Small intestine (tissue), 7 donors: ENCODE results near the gene DACH1. TPM values are rescaled to one million over a fixed set of nuclear protein-coding genes. Genes with fewer than 3 reads are reported as not detected.

Experiments
- DNase-seq, 2 donors: peaks; one replicate each; pipeline versions ENCODE4 v3.0.0 to v3.0.0-alpha.2; 2013
- FAIRE-seq: peaks from 2 replicates; lab custom pipeline; 2012; peaks lifted over from hg19 to GRCh38; lab: Jason Lieb, UNC
- H3K27ac ChIP-seq, 3 donors: one replicate each; pipeline ENCODE4 v1.5.1; 2013; ENCODE audit warnings: low read length in 2 of 3, mild to moderate bottlenecking in 2 of 3, control low read depth in 1 of 3, inconsistent platforms in 1 of 3, low read depth in 1 of 3, moderate library complexity in 1 of 3
- H3K27me3 ChIP-seq, 3 donors: one replicate each; pipeline ENCODE4 v1.6.1; 2013; ENCODE audit warnings: low read length in 3 of 3, inconsistent platforms in 1 of 3; ENCODE audit not compliant: control insufficient read depth in 3 of 3, insufficient read depth in 3 of 3
- H3K36me3 ChIP-seq, 3 donors: one replicate each; pipeline ENCODE4 v1.6.1; 2013; ENCODE audit warnings: low read length in 3 of 3, inconsistent platforms in 1 of 3, low read depth in 1 of 3, mild to moderate bottlenecking in 1 of 3, moderate library complexity in 1 of 3; ENCODE audit not compliant: control insufficient read depth in 3 of 3, insufficient read depth in 2 of 3
- H3K4me1 ChIP-seq, 3 donors: one replicate each; pipeline ENCODE4 v1.6.1; 2013; ENCODE audit warnings: low read length in 2 of 3, inconsistent platforms in 1 of 3, low read depth in 1 of 3, mild to moderate bottlenecking in 1 of 3, moderate library complexity in 1 of 3; ENCODE audit not compliant: control insufficient read depth in 3 of 3, insufficient read depth in 2 of 3
- H3K4me3 ChIP-seq, 3 donors: one replicate each; pipeline ENCODE4 v1.5.1; 2013; ENCODE audit warnings: low read length in 3 of 3, control low read depth in 1 of 3, inconsistent platforms in 1 of 3, low read depth in 1 of 3, mild to moderate bottlenecking in 1 of 3, moderate library complexity in 1 of 3
- H3K9me3 ChIP-seq, 2 donors: one replicate each; pipeline ENCODE4 v1.6.1; 2013; ENCODE audit warnings: low read depth in 1 of 2, low read length in 1 of 2; ENCODE audit not compliant: control insufficient read depth in 2 of 2, insufficient read depth in 1 of 2
- WGBS, 3 donors: extraction: QIAGEN DNeasy Blood & Tissue Kit; methylation state at CpG; one replicate each; pipeline ENCODE4 v1.1.7; 2013; 5-methylcytosine and 5-hydroxymethylcytosine counted together
- polyA plus RNA-seq, 4 donors: library from polyadenylated mRNA; stranded (reverse) in 3 of 4; unstranded in 1 of 4; fragments of 200-250 nt in 3 of 4; fragments of 120-200 nt in 1 of 4; gene quantifications; one replicate each; pipeline versions ENCODE4 v1.2.1 to v1.2.3, GENCODE V29; 2013
- donor health status: healthy with polysubstance abuse.
- donor health status: control.
- donor health status: control.
- donor health status: Bipolar disorder and iron deficiency.
- donor health status: healthy.

Gene DACH1
- polyA plus RNA-seq, 4 donors: 1.8 to 30.2 (median 4.3) TPM

DNA sequence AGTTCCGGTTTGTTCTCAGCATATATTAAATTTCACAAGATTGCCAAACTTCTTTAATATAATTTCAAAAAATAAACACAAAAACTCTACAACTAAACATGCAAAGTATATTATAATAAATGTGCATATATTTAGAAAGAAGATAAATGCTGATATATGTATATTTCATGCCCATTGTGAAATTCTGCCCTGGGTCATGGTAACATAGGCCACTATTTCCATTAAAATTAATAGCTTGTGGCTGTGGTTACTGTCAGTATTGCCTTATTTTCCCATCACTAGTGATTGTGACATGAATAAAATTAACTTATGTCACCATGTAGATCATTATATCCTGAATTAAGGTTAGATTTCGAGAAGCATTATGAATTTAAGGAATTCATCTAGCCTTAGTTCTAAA is 410.9 kb downstream of the DACH1 start:
- Histone ChIP-seq H3K4me3 (no peak overlapping the region), H3K36me3 (peaks cover 0 to 5% (median 0%) of the 10 kb centered on the region in 3 donors), H3K4me1 (no peaks in the 10 kb centered on the region), H3K27ac (no peak overlapping the region), H3K27me3 (no peaks in the 10 kb centered on the region), H3K9me3 (no peaks in the 10 kb centered on the region)
- FAIRE-seq: no peak
- 81 to 92% (median 81%) methylated on average over 2 of the region's 2 CpGs for WGBS, 3 donors
- no peak for DNase-seq

DNA sequence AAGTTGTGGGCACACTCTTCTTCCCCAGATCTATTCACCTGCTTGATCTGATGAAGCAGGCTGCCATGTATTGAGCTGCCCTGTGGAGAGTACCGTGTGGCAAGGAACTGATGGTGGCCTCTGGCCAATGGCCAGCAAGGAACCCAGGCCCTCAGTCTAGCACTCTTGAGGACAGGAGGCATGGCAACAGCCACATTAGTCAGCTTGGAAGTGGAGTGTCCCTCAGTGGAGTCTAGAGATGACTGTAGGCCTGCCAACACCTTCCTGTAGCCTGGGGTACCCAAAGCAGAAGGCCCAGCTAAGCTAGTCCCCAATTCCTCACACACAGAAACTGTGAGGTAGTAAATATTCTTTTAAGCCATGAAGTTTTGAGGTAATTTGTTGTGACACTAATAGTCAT is 412.5 kb downstream of the DACH1 start:
- Histone ChIP-seq H3K9me3 (no peaks in the 10 kb centered on the region), H3K27ac (no peak overlapping the region), H3K27me3 (no peaks in the 10 kb centered on the region), H3K4me1 (no peaks in the 10 kb centered on the region), H3K4me3 (no peak overlapping the region), H3K36me3 (peaks cover 0 to 5% (median 0%) of the 10 kb centered on the region in 3 donors)
- FAIRE-seq: no peak
- no peak for DNase-seq
- 79 to 91% (median 86%) methylated on average over 1 of the region's 1 CpG for WGBS, 3 donors

DNA sequence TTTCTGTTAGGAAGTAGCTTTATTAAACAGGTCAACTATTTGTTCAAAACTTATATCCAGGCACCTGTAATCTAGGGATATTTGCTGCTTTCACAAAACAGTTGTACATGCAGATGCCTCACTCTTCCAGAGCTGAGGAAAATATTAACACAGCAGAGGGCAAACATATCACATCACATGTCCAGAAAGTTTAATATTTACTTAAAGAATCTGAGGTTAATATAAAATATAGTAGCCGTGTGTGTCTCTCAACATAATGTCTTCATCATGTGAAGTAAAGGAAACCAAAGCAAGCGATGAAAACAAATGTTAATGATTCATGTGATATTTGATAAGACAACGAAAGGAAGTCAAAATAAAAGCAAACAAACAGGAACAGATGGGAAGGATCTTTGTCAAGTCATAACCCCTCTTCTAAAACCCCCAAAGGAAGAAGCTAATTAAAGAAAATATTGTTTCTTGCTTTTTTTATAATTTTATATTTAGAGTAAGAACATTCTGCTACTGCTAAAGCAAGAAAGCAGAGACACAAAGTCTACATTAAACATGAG is 418.8 kb downstream of the DACH1 start:
- Histone ChIP-seq H3K9me3 (no peaks in the 10 kb centered on the region), H3K27me3 (no peaks in the 10 kb centered on the region), H3K36me3 (peaks cover 0 to 3% (median 0%) of the 10 kb centered on the region in 3 donors), H3K4me3 (no peak overlapping the region), H3K4me1 (peaks cover 0 to 3% (median 0%) of the 10 kb centered on the region in 3 donors), H3K27ac (no peak overlapping the region)
- FAIRE-seq (no peak), DNase-seq (no peak)
- 36 to 48% (median 41%) methylated on average over 3 of the region's 3 CpGs for WGBS, 3 donors

DNA sequence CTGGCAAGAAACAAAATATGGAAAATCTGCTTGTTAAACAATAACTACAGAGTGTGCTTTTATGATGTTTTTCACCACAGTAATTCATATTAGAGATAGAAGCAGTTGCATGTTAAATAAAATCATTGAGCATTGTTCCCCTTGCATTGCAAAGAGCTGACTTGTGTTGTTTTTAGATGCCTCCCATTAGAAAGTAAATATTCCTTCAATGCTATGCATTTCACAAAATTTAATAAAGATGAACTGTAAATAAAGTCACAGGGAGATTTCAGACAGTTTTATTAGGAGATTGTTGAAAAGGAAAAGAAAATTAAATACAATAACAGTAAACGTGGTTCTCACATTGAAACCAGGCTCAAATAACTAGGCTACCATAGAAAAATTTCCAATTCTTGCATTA is 429.3 kb downstream of the DACH1 start:
- DNase-seq: no peak
- FAIRE-seq: no peak
- Histone ChIP-seq H3K4me1 (no peaks in the 10 kb centered on the region), H3K27ac (no peak overlapping the region), H3K36me3 (no peaks in the 10 kb centered on the region), H3K4me3 (no peak overlapping the region), H3K27me3 (no peaks in the 10 kb centered on the region), H3K9me3 (no peaks in the 10 kb centered on the region)
- 61 to 66% (median 65%) methylated on average over 1 of the region's 1 CpG for WGBS, 3 donors

DNA sequence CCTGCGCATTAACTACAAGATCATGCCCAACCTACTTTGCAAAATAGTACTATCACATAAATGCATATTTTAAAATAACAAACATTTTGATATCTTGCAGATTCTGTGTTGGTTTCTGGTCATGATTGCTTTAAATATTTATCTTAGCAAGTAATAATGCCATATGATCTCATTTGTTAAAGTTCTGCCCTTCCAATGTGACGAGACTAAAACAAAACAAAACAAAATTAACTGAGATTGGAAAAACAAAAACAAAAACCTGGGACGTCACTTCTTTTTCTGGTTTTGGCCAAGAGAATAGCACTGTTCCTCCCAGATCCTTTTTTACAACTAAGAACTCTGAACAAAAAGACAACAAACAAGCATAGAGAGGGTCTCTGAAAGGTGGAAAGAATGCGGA is 436.3 kb downstream of the DACH1 start:
- Histone ChIP-seq H3K27me3 (no peaks in the 10 kb centered on the region), H3K27ac (no peak overlapping the region), H3K36me3 (no peaks in the 10 kb centered on the region), H3K4me3 (no peak overlapping the region), H3K9me3 (peaks cover 0 to 4% of the 10 kb centered on the region in 2 donors), H3K4me1 (no peaks in the 10 kb centered on the region)
- DNase-seq (no peak), FAIRE-seq (no peak)
- 77 to 84% (median 77%) methylated on average over 4 of the region's 4 CpGs for WGBS, 3 donors

DNA sequence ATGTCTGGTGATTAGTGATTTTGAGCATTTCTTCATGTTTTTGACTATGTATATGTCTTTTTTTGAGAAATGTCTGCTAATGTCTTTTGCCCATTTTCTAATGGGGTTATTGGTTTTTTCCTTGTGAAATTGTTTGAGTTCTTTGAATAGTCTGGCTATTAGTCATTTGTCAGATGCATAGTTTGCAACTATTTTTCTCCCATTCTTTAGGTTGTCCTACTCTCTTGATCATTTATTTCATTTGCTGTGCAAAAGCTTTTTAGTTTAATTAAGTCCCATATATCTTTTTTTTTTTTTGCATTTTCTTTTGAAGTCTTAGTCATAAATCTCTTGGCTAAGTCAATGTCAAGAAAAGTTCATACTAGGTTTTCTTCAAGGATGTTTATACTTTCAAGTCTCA is 449.8 kb downstream of the DACH1 start:
- Histone ChIP-seq H3K4me3 (no peak overlapping the region), H3K9me3 (no peaks in the 10 kb centered on the region), H3K36me3 (no peaks in the 10 kb centered on the region), H3K4me1 (no peaks in the 10 kb centered on the region), H3K27ac (no peak overlapping the region), H3K27me3 (no peaks in the 10 kb centered on the region)
- DNase-seq (no peak), FAIRE-seq (no peak)

DNA sequence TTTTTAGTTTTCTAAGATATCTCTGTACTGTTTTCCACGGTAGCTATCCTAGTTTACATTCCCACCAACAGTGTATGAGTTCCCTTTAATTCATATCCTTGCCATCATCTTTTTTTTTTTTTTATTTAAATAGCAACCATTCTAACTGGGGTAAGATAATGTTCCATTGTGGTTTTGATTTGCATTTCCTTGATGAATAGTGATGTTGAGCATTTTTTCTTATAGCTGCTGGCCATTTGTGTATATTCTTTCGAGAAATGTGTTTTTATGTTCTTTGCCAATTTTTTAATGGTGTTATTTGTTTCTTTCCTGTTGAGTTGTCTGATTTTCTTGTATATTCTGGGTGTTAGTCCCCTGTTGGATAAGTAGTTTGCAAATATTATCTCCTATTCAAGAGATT is 454.8 kb downstream of the DACH1 start:
- Histone ChIP-seq H3K4me3 (no peak overlapping the region), H3K4me1 (no peaks in the 10 kb centered on the region), H3K36me3 (no peaks in the 10 kb centered on the region), H3K27ac (no peak overlapping the region), H3K27me3 (no peaks in the 10 kb centered on the region), H3K9me3 (no peaks in the 10 kb centered on the region)
- 56 to 87% (median 57%) methylated on average over 2 of the region's 2 CpGs for WGBS, 3 donors
- DNase-seq: no peak
- FAIRE-seq: no peak

DNA sequence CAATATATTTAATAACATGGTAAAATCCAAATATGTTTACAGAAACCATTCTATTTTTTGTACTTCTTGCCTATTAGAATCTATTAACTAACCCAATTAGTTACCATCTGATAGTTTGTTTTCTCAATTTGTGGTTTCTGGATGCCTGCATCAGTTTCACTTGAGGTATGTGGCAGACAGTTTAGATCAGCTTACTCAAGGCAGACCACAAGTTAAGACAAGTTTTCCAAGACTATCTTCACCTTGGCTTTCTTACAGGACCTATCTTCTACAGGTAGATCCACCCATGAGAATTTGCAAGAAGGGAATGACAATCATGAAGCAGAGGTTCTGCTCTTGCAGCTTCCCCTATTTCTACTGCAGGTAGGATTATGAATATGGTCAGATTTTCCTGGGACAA is 458.6 kb downstream of the DACH1 start:
- no peaks in the 10 kb centered on the region for H3K36me3 ChIP-seq
- no peak overlapping the region for H3K27ac ChIP-seq
- no peaks in the 10 kb centered on the region for H3K4me1 ChIP-seq
- FAIRE-seq: no peak
- H3K4me3 ChIP-seq: no peak overlapping the region
- H3K27me3 ChIP-seq: no peaks in the 10 kb centered on the region
- DNase-seq: no peak
- H3K9me3 ChIP-seq: no peaks in the 10 kb centered on the region

DNA sequence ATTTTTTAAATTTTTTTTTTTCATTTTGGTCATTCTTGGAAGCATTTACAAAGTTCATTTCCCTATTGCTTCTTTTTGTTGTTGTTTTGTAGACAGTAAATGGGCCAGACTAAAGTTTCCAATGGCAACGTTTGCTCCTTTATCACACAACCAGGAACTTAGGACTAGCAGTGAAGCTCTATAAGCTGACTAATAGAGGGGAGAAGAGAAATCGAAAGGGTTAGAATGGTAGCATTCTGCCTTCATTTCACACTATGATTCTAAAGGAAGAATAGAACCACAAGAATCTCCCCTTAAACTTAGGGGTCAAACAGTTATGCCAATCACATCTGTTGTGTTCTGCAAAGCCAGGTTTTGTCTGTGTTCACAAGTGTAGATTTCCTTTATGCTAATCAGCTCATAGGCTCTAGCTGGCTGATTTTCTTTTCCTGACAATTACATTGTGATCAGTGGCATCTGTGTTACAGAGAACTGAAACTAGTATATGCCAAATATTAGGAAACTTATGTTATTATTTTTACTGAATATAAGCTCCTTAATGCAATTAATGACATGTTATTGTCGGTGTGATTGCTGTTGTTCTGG is 467.3 kb downstream of the DACH1 start:
- no peak for FAIRE-seq
- Histone ChIP-seq H3K27ac (no peak overlapping the region), H3K4me3 (no peak overlapping the region), H3K4me1 (no peaks in the 10 kb centered on the region), H3K36me3 (no peaks in the 10 kb centered on the region), H3K9me3 (no peaks in the 10 kb centered on the region), H3K27me3 (no peaks in the 10 kb centered on the region)
- 53 to 61% (median 56%) methylated on average over 3 of the region's 3 CpGs for WGBS, 3 donors
- no peak for DNase-seq
